A549 (cell line): Measurements from ENCODE around the gene CHTF18.

ENCODE experiments used
- CTCF ChIP-seq: fragments of >200 bp; sonication (Bioruptor Twin); formaldehyde crosslinking; IDR thresholded peaks from 3 replicates; pipeline ENCODE4 v1.5.1; 2016
- PBX3 ChIP-seq: IDR thresholded peaks from 2 replicates; pipeline ENCODE4 v1.6.1; 2012
- SMC3 ChIP-seq: fragments of >200 bp; sonication (Bioruptor Twin); formaldehyde crosslinking; IDR thresholded peaks from 3 replicates; pipeline ENCODE4 v1.6.1; 2018; ENCODE audit warnings: inconsistent platforms

GRCh38 chr16:818132-818531 lies 29.7 kb downstream of the CHTF18 start:
- TF ChIP-seq CTCF (no peak), PBX3 (no peak), SMC3 (no peak)
